SU-DHL-6 (cell line): Measurements from ENCODE around the gene MAML3.

Experiments
- H2AFZ ChIP-seq: fragments of 200-600 bp; sonication (generic); 2 replicates; pipeline ENCODE4 v1.6.1; 2014; ENCODE audit warnings: low read depth, mild to moderate bottlenecking, moderate library complexity, mixed read lengths, antibody characterized with exemption, low read length; ENCODE audit not compliant: severe bottlenecking
- H3F3A ChIP-seq: fragments of 200-600 bp; shearing (Covaris generic); 2 replicates; pipeline ENCODE4 v1.6.0; 2016; ENCODE audit warnings: antibody characterized with exemption, mild to moderate bottlenecking; ENCODE audit not compliant: insufficient read depth
- H3K27ac ChIP-seq: fragments of 200-600 bp; sonication (generic); 2 replicates; pipeline ENCODE4 v1.5.1; 2016; ENCODE audit warnings: low read depth, mild to moderate bottlenecking, low read length, moderate library complexity, mixed read lengths
- H3K27me3 ChIP-seq: fragments of 200-600 bp; sonication (generic), shearing (Covaris generic); 2 replicates; pipeline ENCODE4 v1.6.0; 2014; ENCODE audit warnings: mild to moderate bottlenecking, low read length
- H3K36me3 ChIP-seq: fragments of 200-600 bp; sonication (generic); 2 replicates; pipeline ENCODE4 v1.6.1; 2014; ENCODE audit warnings: mild to moderate bottlenecking, low read length, mixed read lengths
- H3K4me2 ChIP-seq: fragments of 300-600, 200-600 bp; shearing (Covaris generic), sonication (generic); 2 replicates; pipeline ENCODE4 v1.6.0; 2014; ENCODE audit warnings: low read length, low read depth, mild to moderate bottlenecking; ENCODE audit not compliant: poor library complexity, severe bottlenecking
- H3K4me3 ChIP-seq: fragments of 200-600 bp; sonication (generic); 2 replicates; pipeline ENCODE4 v1.5.1; 2014; ENCODE audit warnings: antibody characterized with exemption, low read length, mild to moderate bottlenecking, mixed read lengths; ENCODE audit not compliant: insufficient read depth, poor library complexity, severe bottlenecking
- H3K79me2 ChIP-seq: fragments of 200-600 bp; sonication (generic); 2 replicates; pipeline ENCODE4 v1.6.1; 2014; ENCODE audit warnings: mild to moderate bottlenecking, low read length, moderate library complexity; ENCODE audit not compliant: insufficient read depth
- H3K9ac ChIP-seq: fragments of 200-600 bp; sonication (generic); 2 replicates; pipeline ENCODE4 v1.7.0; 2014; ENCODE audit warnings: mild to moderate bottlenecking, low read length
- H3K9me2 ChIP-seq: fragments of 200-600 bp; sonication (generic); replicated peaks from 2 replicates; pipeline ENCODE4 v1.6.1; 2014; ENCODE audit warnings: low read length; ENCODE audit not compliant: insufficient read depth
- H3K9me3 ChIP-seq: fragments of 200-600 bp; sonication (generic); 2 replicates; pipeline ENCODE4 v1.6.1; 2014; ENCODE audit warnings: low read length, mixed read lengths; ENCODE audit not compliant: insufficient read depth
- H4K20me1 ChIP-seq: fragments of 200-600 bp; sonication (generic); 2 replicates; pipeline ENCODE4 v1.6.1; 2014; ENCODE audit warnings: low read depth, mild to moderate bottlenecking, antibody characterized with exemption, low read length, moderate library complexity, mixed read lengths
- CTCF ChIP-seq: fragments of 200-600 bp; sonication (generic); IDR thresholded peaks from one replicate; pipeline ENCODE4 v1.5.1; 2017; ENCODE audit warnings: antibody characterized with exemption, mild to moderate bottlenecking, low read length, moderate library complexity; ENCODE audit not compliant: insufficient read depth, poor library complexity, severe bottlenecking
- EZH2phosphoT487 ChIP-seq: fragments of 200-600 bp; sonication (generic), shearing (Covaris generic); conservative IDR thresholded peaks from 2 replicates; pipeline ENCODE4 v1.6.1; 2018; ENCODE audit warnings: mild to moderate bottlenecking, antibody characterized with exemption, low read length, moderate library complexity, mixed read lengths

The MAML3 gene

DNA sequence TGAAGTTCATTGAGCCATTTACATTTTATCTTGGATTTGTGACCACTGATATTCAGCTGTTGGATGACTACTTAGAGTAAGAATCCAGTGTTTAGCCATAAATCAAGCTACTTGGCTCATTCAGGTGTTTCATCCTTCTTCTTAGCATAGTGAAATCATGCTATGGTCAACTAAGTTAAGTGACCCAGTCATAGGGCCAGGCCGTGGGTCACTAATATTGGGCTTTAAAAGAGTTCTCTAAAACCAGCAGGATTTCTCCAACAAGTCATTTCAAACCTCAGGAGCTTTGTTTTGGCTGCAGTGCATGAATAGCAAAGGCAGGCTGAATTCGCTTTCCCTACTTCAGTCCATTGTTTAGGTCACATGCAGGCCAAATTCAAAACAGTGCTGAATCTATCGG lies 181.0 kb downstream of the MAML3 start:
- Histone ChIP-seq H3K9ac (no peak overlapping the region), H3K9me3 (no peaks in the 10 kb centered on the region), H3K36me3 (no peaks in the 10 kb centered on the region), H3K4me2 (no peak overlapping the region), H4K20me1 (no peaks in the 10 kb centered on the region), H3K27me3 (no peaks in the 10 kb centered on the region), H3F3A (no peaks in the 10 kb centered on the region), H2AFZ (no peak overlapping the region), H3K9me2 (no peaks in the 10 kb centered on the region), H3K79me2 (no peaks in the 10 kb centered on the region), H3K4me3 (no peak overlapping the region), H3K27ac (no peak overlapping the region)
- TF ChIP-seq EZH2phosphoT487 (no peak), CTCF (no peak)

DNA sequence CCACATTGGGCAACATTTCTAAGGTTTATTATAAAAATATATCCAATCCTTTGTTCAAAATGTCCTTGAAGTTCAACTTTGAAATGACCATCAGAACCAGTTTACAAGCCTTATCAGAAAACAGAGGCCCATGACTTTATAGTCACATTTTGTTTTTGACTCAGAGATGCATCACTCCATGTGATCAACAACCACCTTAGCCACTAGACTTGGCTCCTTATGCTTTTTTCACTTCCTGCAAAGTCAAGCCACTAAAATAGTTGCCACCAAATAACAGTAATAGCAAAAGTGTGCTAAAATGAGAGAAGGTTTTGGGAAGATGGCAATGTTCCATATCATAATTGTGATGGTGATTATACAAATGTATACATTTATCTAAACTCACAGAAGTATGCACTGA lies 181.7 kb downstream of the MAML3 start:
- H3K9me2 ChIP-seq: no peaks in the 10 kb centered on the region
- no peaks in the 10 kb centered on the region for H3F3A ChIP-seq
- H3K4me2 ChIP-seq: no peak overlapping the region
- H3K9ac ChIP-seq: no peak overlapping the region
- no peaks in the 10 kb centered on the region for H3K79me2 ChIP-seq
- TF ChIP-seq EZH2phosphoT487 (no peak), CTCF (no peak)
- H3K27me3 ChIP-seq: no peaks in the 10 kb centered on the region
- no peak overlapping the region for H3K4me3 ChIP-seq
- no peaks in the 10 kb centered on the region for H4K20me1 ChIP-seq
- H3K36me3 ChIP-seq: no peaks in the 10 kb centered on the region
- no peak overlapping the region for H2AFZ ChIP-seq
- H3K27ac ChIP-seq: no peak overlapping the region
- no peaks in the 10 kb centered on the region for H3K9me3 ChIP-seq

GRCh38 chr4:139971111-139971510 lies 182.9 kb downstream of the MAML3 start:
- Histone ChIP-seq H3K27me3 (no peaks in the 10 kb centered on the region), H3K27ac (no peak overlapping the region), H3F3A (no peaks in the 10 kb centered on the region), H2AFZ (no peak overlapping the region), H4K20me1 (no peaks in the 10 kb centered on the region), H3K9ac (no peak overlapping the region), H3K36me3 (no peaks in the 10 kb centered on the region), H3K4me2 (no peak overlapping the region), H3K4me3 (no peak overlapping the region), H3K9me2 (no peaks in the 10 kb centered on the region), H3K9me3 (no peaks in the 10 kb centered on the region), H3K79me2 (no peaks in the 10 kb centered on the region)
- no peak for TF ChIP-seq CTCF
- TF ChIP-seq EZH2phosphoT487: no peak
